ENCODE measurements around the gene DSCAML1.

Gene DSCAML1

DNA sequence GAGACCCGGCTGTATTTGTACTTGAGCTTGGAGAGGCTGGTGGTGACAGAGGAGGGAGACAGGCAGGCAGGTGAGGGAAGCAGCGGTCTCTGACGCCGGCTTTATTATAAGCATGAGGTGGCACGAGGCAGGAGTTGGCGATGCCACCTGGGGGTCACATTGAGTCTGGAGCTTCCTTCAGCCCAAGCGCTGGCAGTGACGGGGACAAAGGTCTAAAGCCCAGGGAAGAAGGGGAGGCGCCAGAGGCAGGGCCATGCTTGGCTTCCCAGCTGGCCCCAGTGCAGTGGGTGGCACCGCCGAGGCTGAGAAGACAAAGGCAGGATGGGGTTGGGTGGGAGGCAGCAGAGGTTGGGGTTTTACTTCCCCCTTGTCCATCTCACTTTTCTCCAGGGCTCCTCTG lies 23.1 kb upstream of the DSCAML1 start (continued):
- TF ChIP-seq, protein P1, sequence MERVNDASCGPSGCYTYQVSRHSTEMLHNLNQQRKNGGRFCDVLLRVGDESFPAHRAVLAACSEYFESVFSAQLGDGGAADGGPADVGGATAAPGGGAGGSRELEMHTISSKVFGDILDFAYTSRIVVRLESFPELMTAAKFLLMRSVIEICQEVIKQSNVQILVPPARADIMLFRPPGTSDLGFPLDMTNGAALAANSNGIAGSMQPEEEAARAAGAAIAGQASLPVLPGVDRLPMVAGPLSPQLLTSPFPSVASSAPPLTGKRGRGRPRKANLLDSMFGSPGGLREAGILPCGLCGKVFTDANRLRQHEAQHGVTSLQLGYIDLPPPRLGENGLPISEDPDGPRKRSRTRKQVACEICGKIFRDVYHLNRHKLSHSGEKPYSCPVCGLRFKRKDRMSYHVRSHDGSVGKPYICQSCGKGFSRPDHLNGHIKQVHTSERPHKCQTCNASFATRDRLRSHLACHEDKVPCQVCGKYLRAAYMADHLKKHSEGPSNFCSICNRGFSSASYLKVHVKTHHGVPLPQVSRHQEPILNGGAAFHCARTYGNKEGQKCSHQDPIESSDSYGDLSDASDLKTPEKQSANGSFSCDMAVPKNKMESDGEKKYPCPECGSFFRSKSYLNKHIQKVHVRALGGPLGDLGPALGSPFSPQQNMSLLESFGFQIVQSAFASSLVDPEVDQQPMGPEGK (CRISPR knock-in tag; IDR thresholded peaks at IDR 0.05; ENCODE audit: borderline replicate concordance): no peak

- TF ChIP-seq GLIS3 (CRISPR knock-in tag; IDR thresholded peaks at IDR 0.05) (no peak), RARB (CRISPR knock-in tag; IDR thresholded peaks at IDR 0.05) (no peak), ZC3H10 (CRISPR knock-in tag; IDR thresholded peaks at IDR 0.05) (no peak), PPARA (CRISPR knock-in tag; IDR thresholded peaks at IDR 0.05; ENCODE audit: borderline replicate concordance) (no peak), BACH2 (CRISPR knock-in tag; IDR thresholded peaks at IDR 0.05; ENCODE audit: borderline replicate concordance) (no peak), ZFP30 (CRISPR knock-in tag; IDR thresholded peaks at IDR 0.05) (no peak), CSDC2 (CRISPR knock-in tag; IDR thresholded peaks at IDR 0.05) (no peak), ZNF8 (CRISPR knock-in tag; IDR thresholded peaks at IDR 0.05) (no peak), ZNF565 (CRISPR knock-in tag; conservative IDR thresholded peaks at IDR 0.05; ENCODE audit: low read depth) (no peak), SNAI2 (CRISPR knock-in tag; IDR thresholded peaks at IDR 0.05) (no peak), ISL1 (CRISPR knock-in tag; IDR thresholded peaks at IDR 0.05) (no peak), ARNTL (CRISPR knock-in tag; IDR thresholded peaks at IDR 0.05; ENCODE audit: borderline replicate concordance, low read depth) (no peak), ZFP3 (CRISPR knock-in tag; IDR thresholded peaks at IDR 0.05) (no peak), ESRRG (CRISPR knock-in tag; IDR thresholded peaks at IDR 0.05) (no peak), POU6F1 (CRISPR knock-in tag; IDR thresholded peaks at IDR 0.05; ENCODE audit: borderline replicate concordance, low read depth) (no peak), TOX (CRISPR knock-in tag; IDR thresholded peaks at IDR 0.05; ENCODE audit: borderline replicate concordance) (no peak), ZNF70 (CRISPR knock-in tag; IDR thresholded peaks at IDR 0.05) (no peak)
- TF ChIP-seq, protein P2, sequence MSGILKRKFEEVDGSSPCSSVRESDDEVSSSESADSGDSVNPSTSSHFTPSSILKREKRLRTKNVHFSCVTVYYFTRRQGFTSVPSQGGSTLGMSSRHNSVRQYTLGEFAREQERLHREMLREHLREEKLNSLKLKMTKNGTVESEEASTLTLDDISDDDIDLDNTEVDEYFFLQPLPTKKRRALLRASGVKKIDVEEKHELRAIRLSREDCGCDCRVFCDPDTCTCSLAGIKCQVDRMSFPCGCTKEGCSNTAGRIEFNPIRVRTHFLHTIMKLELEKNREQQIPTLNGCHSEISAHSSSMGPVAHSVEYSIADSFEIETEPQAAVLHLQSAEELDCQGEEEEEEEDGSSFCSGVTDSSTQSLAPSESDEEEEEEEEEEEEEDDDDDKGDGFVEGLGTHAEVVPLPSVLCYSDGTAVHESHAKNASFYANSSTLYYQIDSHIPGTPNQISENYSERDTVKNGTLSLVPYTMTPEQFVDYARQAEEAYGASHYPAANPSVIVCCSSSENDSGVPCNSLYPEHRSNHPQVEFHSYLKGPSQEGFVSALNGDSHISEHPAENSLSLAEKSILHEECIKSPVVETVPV (CRISPR knock-in tag; IDR thresholded peaks at IDR 0.05): no peak
- TF ChIP-seq, protein P1 (CRISPR knock-in tag; IDR thresholded peaks at IDR 0.05; ENCODE audit: borderline replicate concordance): no peak
- TF ChIP-seq, protein P3, sequence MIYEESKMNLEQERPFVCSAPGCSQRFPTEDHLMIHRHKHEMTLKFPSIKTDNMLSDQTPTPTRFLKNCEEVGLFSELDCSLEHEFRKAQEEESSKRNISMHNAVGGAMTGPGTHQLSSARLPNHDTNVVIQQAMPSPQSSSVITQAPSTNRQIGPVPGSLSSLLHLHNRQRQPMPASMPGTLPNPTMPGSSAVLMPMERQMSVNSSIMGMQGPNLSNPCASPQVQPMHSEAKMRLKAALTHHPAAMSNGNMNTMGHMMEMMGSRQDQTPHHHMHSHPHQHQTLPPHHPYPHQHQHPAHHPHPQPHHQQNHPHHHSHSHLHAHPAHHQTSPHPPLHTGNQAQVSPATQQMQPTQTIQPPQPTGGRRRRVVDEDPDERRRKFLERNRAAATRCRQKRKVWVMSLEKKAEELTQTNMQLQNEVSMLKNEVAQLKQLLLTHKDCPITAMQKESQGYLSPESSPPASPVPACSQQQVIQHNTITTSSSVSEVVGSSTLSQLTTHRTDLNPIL (CRISPR knock-in tag; IDR thresholded peaks at IDR 0.05; ENCODE audit: low read depth): no peak
- ATAC-seq: peak; percentile 64
These were observed 22.4 kb upstream of the DSCAML1 start for GRCh38 chr11:117819096-117820040.

GRCh38 chr11:117818041-117818873 lies 21.2 kb upstream of the DSCAML1 start:
- peak; percentile 7 for ATAC-seq
- TF ChIP-seq ZC3H10 (CRISPR knock-in tag; IDR thresholded peaks at IDR 0.05) (no peak), ZNF8 (CRISPR knock-in tag; IDR thresholded peaks at IDR 0.05) (no peak), ISL1 (CRISPR knock-in tag; IDR thresholded peaks at IDR 0.05) (no peak), SNAI2 (CRISPR knock-in tag; IDR thresholded peaks at IDR 0.05) (no peak), ZFP3 (CRISPR knock-in tag; IDR thresholded peaks at IDR 0.05) (no peak), POU6F1 (CRISPR knock-in tag; IDR thresholded peaks at IDR 0.05; ENCODE audit: borderline replicate concordance, low read depth) (no peak), RARB (CRISPR knock-in tag; IDR thresholded peaks at IDR 0.05) (no peak), TCF4 (CRISPR knock-in tag; IDR thresholded peaks at IDR 0.05; ENCODE audit: borderline replicate concordance) (no peak), BACH2 (CRISPR knock-in tag; IDR thresholded peaks at IDR 0.05; ENCODE audit: borderline replicate concordance) (no peak), CSDC2 (CRISPR knock-in tag; IDR thresholded peaks at IDR 0.05) (no peak), PPARA (CRISPR knock-in tag; IDR thresholded peaks at IDR 0.05; ENCODE audit: borderline replicate concordance) (no peak), OSR1 (CRISPR knock-in tag; IDR thresholded peaks at IDR 0.05) (no peak), TOX (CRISPR knock-in tag; IDR thresholded peaks at IDR 0.05; ENCODE audit: borderline replicate concordance) (no peak), ZNF565 (CRISPR knock-in tag; conservative IDR thresholded peaks at IDR 0.05; ENCODE audit: low read depth) (no peak), GLIS3 (CRISPR knock-in tag; IDR thresholded peaks at IDR 0.05) (no peak)
- TF ChIP-seq, protein P2 (CRISPR knock-in tag; IDR thresholded peaks at IDR 0.05): no peak

All from SK-N-SH treated with all-trans-retinoic acid at 6 μM for 48 hours (cell line).